Liver (tissue), 9 donors: ENCODE data around the gene ARID5A. TPM values are rescaled to one million over a fixed set of nuclear protein-coding genes. Genes with fewer than 3 reads are reported as not detected.

ENCODE experiments used
- DNase-seq: peaks from one replicate; pipeline ENCODE4 v3.0.0-alpha.2; 2017; ENCODE audit warnings: low spot score
- H3K27ac ChIP-seq, 2 donors: one replicate each; pipeline ENCODE4 v1.7.0; 2013; ENCODE audit warnings: inconsistent platforms in 2 of 2, low read length in 2 of 2, control low read depth in 1 of 2, low read depth in 1 of 2, mild to moderate bottlenecking in 1 of 2
- H3K27me3 ChIP-seq, 4 donors: one replicate each; pipeline versions ENCODE4 v1.6.1 to v1.7.0; 2013; ENCODE audit warnings: low read length in 3 of 4, inconsistent platforms in 1 of 4, mild to moderate bottlenecking in 1 of 4, moderate library complexity in 1 of 4; ENCODE audit not compliant: control insufficient read depth in 4 of 4, insufficient read depth in 4 of 4
- H3K36me3 ChIP-seq, 4 donors: one replicate each; pipeline versions ENCODE4 v1.6.1 to v1.7.0; 2013; ENCODE audit warnings: low read length in 3 of 4, mild to moderate bottlenecking in 3 of 4, low read depth in 1 of 4, moderate library complexity in 1 of 4; ENCODE audit not compliant: control insufficient read depth in 4 of 4, insufficient read depth in 3 of 4
- H3K4me1 ChIP-seq, 4 donors: one replicate each; pipeline versions ENCODE4 v1.6.1 to v1.7.0; 2013; ENCODE audit warnings: low read length in 3 of 4, mild to moderate bottlenecking in 3 of 4, moderate library complexity in 1 of 4; ENCODE audit not compliant: control insufficient read depth in 4 of 4, insufficient read depth in 4 of 4
- H3K4me3 ChIP-seq, 3 donors: one replicate each; pipeline versions ENCODE4 v1.6.1 to v1.7.0; 2013; ENCODE audit warnings: low read length in 3 of 3, control low read depth in 1 of 3, low read depth in 1 of 3, mild to moderate bottlenecking in 1 of 3
- H3K9ac ChIP-seq, 2 donors: one replicate each; pipeline ENCODE4 v1.7.0; 2013; ENCODE audit warnings: low read length in 2 of 2, mild to moderate bottlenecking in 2 of 2, moderate library complexity in 2 of 2, control low read depth in 1 of 2, low read depth in 1 of 2
- H3K9me3 ChIP-seq, 4 donors: one replicate each; pipeline versions ENCODE4 v1.6.1 to v1.7.0; 2013; ENCODE audit warnings: low read length in 3 of 4; ENCODE audit not compliant: control insufficient read depth in 4 of 4
- ATF3 ChIP-seq: IDR thresholded peaks from 2 replicates; pipeline ENCODE4 v1.6.1; 2016; ENCODE audit warnings: antibody characterized with exemption
- CTCF ChIP-seq: fragments of 150-350 bp; IDR thresholded peaks from 2 replicates; pipeline ENCODE4 v1.5.1; 2017; ENCODE audit warnings: improper control_type of control experiment, low read depth, low read length; ENCODE audit not compliant: missing input control
- EGR1 ChIP-seq, 2 donors: IDR thresholded peaks; 2 replicates each; pipeline ENCODE4 v1.6.1; 2016 to 2018; ENCODE audit warnings: antibody characterized with exemption in 2 of 2, low read depth in 2 of 2
- FOXA1 ChIP-seq: IDR thresholded peaks from 2 replicates; pipeline ENCODE4 v1.6.1; 2016; ENCODE audit warnings: antibody characterized with exemption
- FOXA2 ChIP-seq: IDR thresholded peaks from 2 replicates; pipeline ENCODE4 v1.6.1; 2016; ENCODE audit warnings: antibody characterized with exemption
- GABPA ChIP-seq, 2 donors: IDR thresholded peaks in 1 of 2; conservative IDR thresholded peaks in 1 of 2; 2 replicates each; pipeline ENCODE4 v1.6.1; 2016; ENCODE audit warnings: antibody characterized with exemption in 2 of 2, mild to moderate bottlenecking in 1 of 2, moderate library complexity in 1 of 2
- HNF4A ChIP-seq, 2 donors: conservative IDR thresholded peaks; 2 replicates each; pipeline ENCODE4 v1.6.1; 2016; ENCODE audit warnings: antibody characterized with exemption in 2 of 2, mild to moderate bottlenecking in 2 of 2
- HNF4G ChIP-seq: IDR thresholded peaks from 2 replicates; pipeline ENCODE4 v1.6.1; 2016; ENCODE audit warnings: antibody characterized with exemption
- JUND ChIP-seq, 2 donors: IDR thresholded peaks; 2 replicates each; pipeline ENCODE4 v1.6.1; 2016; ENCODE audit warnings: antibody characterized with exemption in 2 of 2
- MAX ChIP-seq: IDR thresholded peaks from 2 replicates; pipeline ENCODE4 v1.6.1; 2016; ENCODE audit warnings: antibody characterized with exemption
- NR2F2 ChIP-seq: IDR thresholded peaks from 2 replicates; pipeline ENCODE4 v1.6.1; 2016; ENCODE audit warnings: antibody characterized with exemption
- RAD21 ChIP-seq, 2 donors: IDR thresholded peaks; 2 replicates each; pipeline ENCODE4 v1.6.1; 2016; ENCODE audit warnings: antibody characterized with exemption in 2 of 2, mild to moderate bottlenecking in 2 of 2
- REST ChIP-seq: IDR thresholded peaks from 2 replicates; pipeline ENCODE4 v1.6.1; 2016; ENCODE audit warnings: antibody characterized with exemption, mild to moderate bottlenecking
- RXRA ChIP-seq, 2 donors: IDR thresholded peaks; 2 replicates each; pipeline ENCODE4 v1.6.1; 2017 to 2018; ENCODE audit warnings: antibody characterized with exemption in 2 of 2, mild to moderate bottlenecking in 1 of 2
- SP1 ChIP-seq: IDR thresholded peaks from 2 replicates; pipeline ENCODE4 v1.6.1; 2018; ENCODE audit warnings: antibody characterized with exemption, mild to moderate bottlenecking
- TAF1 ChIP-seq: conservative IDR thresholded peaks from 2 replicates; pipeline ENCODE4 v1.6.1; 2016; ENCODE audit warnings: antibody characterized with exemption, mild to moderate bottlenecking
- YY1 ChIP-seq: IDR thresholded peaks from 2 replicates; pipeline ENCODE4 v1.6.1; 2016; ENCODE audit warnings: antibody characterized with exemption, mild to moderate bottlenecking
- ZBTB33 ChIP-seq: IDR thresholded peaks from 2 replicates; pipeline ENCODE4 v1.6.1; 2016; ENCODE audit warnings: antibody characterized with exemption
- WGBS: extraction: QIAGEN DNeasy Blood & Tissue Kit; methylation state at CpG from one replicate; pipeline ENCODE4 v1.1.7; 2013; 5-methylcytosine and 5-hydroxymethylcytosine counted together
- polyA plus RNA-seq, 2 donors: library from polyadenylated mRNA; stranded (reverse) in 1 of 2; unstranded in 1 of 2; fragments of 200-250 nt in 1 of 2; fragments of >200 nt in 1 of 2; fragmentation: Nextera tagmentation in 1 of 2; extraction: Ambion mirVana in 1 of 2; gene quantifications; one replicate each; pipeline versions ENCODE4 v1.2.1 to v1.2.3, GENCODE V29; 2013 to 2015
- total RNA-seq, 2 donors: library from RNA; depleted of rRNA; stranded (reverse); fragments of >200 nt; gene quantifications; one replicate each; pipeline ENCODE4 v1.2.3, GENCODE V29; 2014
- donor health status: healthy.
- donor health status: healthy.
- donor health status: healthy.
- donor health status: healthy.
- donor health status: healthy.

The ARID5A gene
- total and polyA plus RNA-seq, 4 donors: 7.4 to 17.8 (median 11.0) TPM

GRCh38 chr2:96520231-96520630, 16.3 kb upstream of the ARID5A start:
- Histone ChIP-seq H3K9me3 (peaks cover 0 to 1% (median 0%) of the 10 kb centered on the region in 4 donors), H3K9ac (no peak overlapping the region), H3K27me3 (no peaks in the 10 kb centered on the region), H3K4me1 (no peaks in the 10 kb centered on the region), H3K36me3 (no peaks in the 10 kb centered on the region), H3K27ac (no peak overlapping the region), H3K4me3 (no peak overlapping the region)
- 90% methylated on average over 4 of the region's 4 CpGs for WGBS
- no peak for DNase-seq
- no peak for TF ChIP-seq FOXA2
- TF ChIP-seq HNF4G: no peak
- TF ChIP-seq RAD21 (IDR thresholded peaks at IDR 0.05): no peak
- TF ChIP-seq ATF3: no peak
- TF ChIP-seq GABPA (IDR thresholded peaks at IDR 0.05 in 1 of 2, conservative IDR thresholded peaks at IDR 0.05 in 1 of 2): no peak
- no peak for TF ChIP-seq YY1
- no peak for TF ChIP-seq TAF1
- no peak for TF ChIP-seq JUND (IDR thresholded peaks at IDR 0.05)
- TF ChIP-seq ZBTB33: no peak
- no peak for TF ChIP-seq RXRA (IDR thresholded peaks at IDR 0.05)
- no peak for TF ChIP-seq EGR1 (IDR thresholded peaks at IDR 0.05; ENCODE audit: low read depth in 2 of 2)
- TF ChIP-seq REST: no peak
- no peak for TF ChIP-seq NR2F2

GRCh38 chr2:96520697-96521096, 15.9 kb upstream of the ARID5A start:
- Histone ChIP-seq H3K4me1 (no peaks in the 10 kb centered on the region), H3K36me3 (no peaks in the 10 kb centered on the region), H3K9ac (no peak overlapping the region), H3K9me3 (peaks cover 0 to 1% (median 0%) of the 10 kb centered on the region in 4 donors), H3K27ac (no peak overlapping the region), H3K4me3 (no peak overlapping the region), H3K27me3 (no peaks in the 10 kb centered on the region)
- no peak for DNase-seq
- WGBS: 80% methylated on average over 3 of the region's 3 CpGs
- TF ChIP-seq CTCF (no peak), SP1 (no peak), ZBTB33 (no peak), FOXA2 (no peak), EGR1 (IDR thresholded peaks at IDR 0.05; ENCODE audit: low read depth in 2 of 2) (no peak), ATF3 (no peak), HNF4A (conservative IDR thresholded peaks at IDR 0.05) (no peak), NR2F2 (no peak), REST (no peak), YY1 (no peak), RAD21 (IDR thresholded peaks at IDR 0.05) (no peak), TAF1 (no peak), FOXA1 (no peak), MAX (no peak), JUND (IDR thresholded peaks at IDR 0.05) (no peak)
